GM18868 (cell line): ENCODE data around the gene LBH.

Source experiments
- ATAC-seq: cut with Tn5 transposase; IDR thresholded peaks from one replicate; pipeline ENCODE4 v1.9.1; 2021; ENCODE audit warnings: mild to moderate bottlenecking, moderate library complexity; ENCODE audit not compliant: unreplicated experiment

The LBH gene

DNA sequence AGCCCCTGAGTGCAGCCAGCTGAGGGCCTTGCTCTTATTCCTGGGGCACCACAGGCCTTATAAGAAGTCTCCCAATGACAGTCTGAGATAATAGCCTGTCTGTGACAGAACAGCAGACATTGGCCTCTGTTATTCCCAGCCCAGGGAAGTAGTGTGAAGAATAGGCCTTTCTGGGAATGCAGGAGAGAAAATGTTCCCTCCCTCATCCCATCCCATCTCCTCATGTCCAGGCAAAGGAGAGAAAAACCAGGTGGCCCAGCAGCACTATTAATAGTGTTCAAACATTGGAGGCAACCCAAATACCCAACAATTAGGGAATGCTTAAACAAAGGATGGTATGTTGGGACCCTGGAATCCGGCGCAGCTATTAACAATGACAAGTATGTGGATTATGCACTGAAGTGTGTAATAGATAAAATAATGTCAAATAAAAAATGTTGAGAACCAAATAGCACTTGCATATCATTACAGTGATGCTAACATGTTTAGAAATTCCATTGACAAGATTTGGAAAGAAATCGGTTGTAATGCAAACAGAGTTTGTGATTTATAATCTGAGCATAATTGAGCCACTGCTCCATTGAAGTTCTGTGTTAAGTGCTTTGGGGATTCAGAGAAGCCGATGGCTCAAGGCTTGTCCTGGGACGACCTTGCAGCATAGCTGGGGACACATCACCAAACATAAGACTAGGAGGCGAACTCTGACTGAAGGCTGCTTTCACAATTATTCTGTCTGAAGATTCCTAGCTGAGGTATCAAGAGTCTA, 69.3 kb downstream of the LBH start:
- no peak for ATAC-seq

DNA sequence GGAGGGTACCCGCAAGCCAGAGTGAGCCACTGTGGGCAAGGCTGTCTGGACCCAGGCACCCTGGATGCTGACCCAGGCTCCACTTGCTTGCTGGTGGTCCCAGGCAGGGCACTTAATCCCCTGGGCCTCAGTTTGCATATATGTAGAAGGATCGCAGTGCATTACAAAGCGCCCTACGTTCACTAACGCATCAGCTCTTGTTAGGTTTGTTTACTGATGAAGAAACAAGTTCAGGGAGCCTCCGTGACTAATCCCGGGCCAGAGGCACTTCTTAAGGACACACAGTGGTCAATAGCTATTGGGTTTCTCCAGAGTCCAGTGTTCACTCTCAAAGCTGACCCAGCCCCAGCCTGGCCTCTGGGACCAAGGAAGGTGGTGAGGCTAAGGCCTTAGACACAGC, 70.2 kb downstream of the LBH start:
- no peak for ATAC-seq

DNA sequence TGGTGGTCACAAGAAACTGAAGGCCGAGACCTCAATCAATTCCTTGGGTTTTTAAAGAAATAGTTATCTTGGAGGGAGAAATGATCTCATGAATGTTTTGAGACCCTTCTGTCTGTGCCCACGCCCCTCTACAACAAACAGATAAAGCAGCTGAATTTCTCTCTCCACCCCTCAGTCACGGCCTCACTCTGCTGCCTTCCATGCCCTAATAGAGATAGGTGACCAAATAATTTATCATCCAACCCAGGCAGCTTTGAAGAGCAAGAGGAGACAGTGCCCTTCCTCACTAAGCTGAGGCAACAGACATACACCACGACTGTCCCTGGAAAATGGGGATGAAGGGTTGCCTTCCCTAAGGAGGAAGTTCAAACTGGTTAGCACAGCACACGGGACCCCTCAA, 71.2 kb downstream of the LBH start:
- no peak for ATAC-seq

DNA sequence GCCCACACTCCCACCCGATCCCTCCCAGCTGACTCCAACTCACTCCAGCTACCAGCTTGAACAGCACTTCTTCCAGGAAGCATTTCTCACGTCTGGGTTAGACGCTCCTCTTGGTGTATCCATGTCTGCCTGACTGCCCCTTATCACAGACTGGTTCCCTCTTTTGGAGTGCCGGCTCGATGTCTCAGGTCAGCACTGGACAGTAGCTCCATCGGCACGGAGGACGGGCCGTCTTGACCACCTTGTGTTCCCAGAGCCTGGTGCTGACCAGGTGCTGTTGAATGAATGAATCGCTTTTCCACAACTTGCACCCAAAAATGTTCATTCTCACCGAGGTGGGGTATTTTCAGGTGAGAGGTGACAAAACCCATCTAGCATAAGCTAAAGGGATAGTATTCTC, 71.8 kb downstream of the LBH start:
- no peak for ATAC-seq

DNA sequence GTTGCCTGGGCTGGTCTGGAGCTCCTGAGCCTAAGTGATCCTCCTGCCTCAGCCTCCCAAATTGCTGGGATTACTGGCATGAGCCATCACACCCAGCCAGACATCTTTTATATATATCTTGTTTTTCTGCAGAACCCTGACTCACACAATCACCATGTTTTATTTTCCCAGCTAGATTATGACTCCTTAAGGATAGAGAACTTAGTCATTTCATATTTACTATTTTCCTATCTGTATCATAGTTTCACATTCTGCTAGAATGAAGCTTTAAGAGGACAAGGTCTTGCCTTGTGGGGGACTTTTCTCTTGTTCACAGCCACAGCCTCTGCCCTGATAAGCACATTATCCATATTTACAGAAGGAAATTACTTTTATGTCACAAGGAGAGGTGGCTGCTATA, 73.9 kb downstream of the LBH start:
- no peak for ATAC-seq

DNA sequence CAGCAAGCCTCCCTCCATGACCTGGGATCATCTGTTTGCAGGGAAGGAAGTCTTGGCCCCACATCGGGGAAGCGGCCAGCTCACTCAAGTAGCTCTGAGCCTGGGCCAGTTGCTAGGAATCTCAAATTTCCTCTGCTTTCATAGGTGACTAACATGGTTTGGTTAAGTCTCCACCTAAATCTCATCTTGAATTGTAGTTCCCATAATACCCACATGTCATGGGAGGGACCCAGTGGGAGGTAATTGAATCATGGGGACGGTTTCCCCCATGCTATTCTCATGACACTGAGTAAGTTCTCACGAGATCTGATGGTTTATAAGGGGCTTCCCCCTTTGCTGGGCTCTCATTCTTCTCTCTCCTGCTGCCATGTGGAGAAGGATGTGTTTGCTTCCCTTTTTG, 75.2 kb downstream of the LBH start:
- ATAC-seq, result no peak

DNA sequence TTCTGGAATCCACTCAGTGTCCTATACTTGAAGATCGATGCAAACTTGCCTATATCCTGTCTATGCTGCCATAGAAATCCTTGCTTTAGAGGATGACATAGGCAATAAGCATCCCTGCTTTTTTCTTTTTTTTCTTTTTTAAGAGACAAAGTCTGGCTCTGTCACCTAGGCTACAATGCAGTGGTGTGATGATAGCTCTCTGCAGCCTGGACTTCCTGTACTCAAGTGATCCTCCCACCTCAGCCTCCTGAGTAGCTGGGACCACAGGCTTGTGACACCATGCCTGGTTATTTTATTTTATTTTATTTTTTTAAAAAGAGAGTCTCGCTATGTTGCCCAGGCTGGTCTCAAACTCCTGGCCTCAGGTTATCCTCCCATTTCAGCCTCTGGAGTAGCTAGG, 76.9 kb downstream of the LBH start:
- no peak for ATAC-seq
